Iris pigment epithelial cell (primary cell): ENCODE measurements around the gene MS4A15.
"Not testable (repeated sequence)": the region's sequence is repeated elsewhere in the genome, so short reads cannot be mapped to it uniquely, and the experiment has no call there.

Experiments used
- DNase-seq: peaks from one replicate; pipeline ENCODE4 v3.0.0-alpha.2; 2011; ENCODE audit warnings: low read depth

Gene MS4A15

DNA sequence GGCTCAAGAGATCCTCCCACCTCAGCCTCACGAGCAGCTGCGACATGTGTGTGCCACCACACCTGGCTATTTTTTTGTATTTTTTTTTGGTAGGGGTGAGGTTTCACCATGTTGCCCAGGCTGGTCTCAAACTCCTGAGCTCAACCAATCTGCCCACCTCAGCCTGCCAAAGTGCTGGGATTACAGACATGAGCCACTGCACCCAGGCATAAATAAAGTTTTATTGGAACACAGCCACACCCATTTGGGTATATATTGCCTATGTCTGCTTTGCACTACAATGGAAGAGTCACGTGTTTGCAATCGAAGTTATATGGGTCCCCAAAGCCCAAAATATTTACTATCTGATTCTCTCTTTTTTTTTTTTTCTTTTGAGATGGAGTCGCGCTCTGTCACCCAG, 1.8 kb upstream of the MS4A15 start:
- DNase-seq = no peak

DNA sequence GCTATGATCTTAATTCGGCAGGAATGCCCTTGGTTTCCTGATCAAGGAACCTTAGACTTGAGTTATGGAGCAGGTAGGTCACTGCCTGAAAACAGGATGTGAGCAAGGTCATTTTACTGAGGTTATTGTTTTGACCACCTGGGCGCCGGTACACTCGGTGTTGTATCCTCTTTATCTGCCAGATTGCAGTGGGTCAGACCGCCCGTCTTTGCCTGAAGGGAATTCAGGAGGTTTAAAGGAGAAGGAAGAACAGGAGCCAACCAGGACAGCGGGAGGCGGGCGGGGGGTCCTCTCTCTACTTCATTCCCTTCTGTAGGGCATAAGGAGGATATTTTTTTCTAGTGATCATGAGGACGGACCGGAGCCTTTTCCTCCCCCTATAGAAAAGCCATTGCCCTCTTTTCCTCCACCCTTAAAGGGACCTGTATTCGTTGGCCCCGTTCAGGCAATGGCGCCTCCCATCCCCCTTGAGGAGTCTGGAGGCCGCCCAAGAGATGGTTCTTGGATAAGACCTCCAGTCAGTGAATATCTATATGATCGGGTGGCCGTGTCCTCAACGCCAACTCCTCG, 649 bp downstream of the MS4A15 start:
- no peak for DNase-seq

DNA sequence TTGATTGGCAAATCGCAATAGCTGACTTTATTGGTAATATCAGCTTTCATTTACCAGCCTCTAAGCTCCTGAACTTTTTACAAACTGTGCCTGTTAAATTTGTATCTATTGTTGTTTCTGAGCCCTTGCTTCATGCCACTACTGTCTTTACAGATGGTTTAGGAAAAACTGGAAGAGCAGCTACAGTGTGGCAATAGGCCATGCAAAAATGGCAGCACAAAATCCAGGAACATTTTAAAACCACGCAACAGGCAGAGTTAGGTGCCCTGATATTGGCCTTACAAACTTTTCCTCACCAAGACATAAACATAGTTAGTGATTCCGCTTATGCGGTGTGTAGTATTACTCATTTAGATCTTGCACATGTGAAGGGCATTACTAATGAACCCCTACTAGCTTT, 2.0 kb downstream of the MS4A15 start:
- DNase-seq = not testable (repeated sequence)

DNA sequence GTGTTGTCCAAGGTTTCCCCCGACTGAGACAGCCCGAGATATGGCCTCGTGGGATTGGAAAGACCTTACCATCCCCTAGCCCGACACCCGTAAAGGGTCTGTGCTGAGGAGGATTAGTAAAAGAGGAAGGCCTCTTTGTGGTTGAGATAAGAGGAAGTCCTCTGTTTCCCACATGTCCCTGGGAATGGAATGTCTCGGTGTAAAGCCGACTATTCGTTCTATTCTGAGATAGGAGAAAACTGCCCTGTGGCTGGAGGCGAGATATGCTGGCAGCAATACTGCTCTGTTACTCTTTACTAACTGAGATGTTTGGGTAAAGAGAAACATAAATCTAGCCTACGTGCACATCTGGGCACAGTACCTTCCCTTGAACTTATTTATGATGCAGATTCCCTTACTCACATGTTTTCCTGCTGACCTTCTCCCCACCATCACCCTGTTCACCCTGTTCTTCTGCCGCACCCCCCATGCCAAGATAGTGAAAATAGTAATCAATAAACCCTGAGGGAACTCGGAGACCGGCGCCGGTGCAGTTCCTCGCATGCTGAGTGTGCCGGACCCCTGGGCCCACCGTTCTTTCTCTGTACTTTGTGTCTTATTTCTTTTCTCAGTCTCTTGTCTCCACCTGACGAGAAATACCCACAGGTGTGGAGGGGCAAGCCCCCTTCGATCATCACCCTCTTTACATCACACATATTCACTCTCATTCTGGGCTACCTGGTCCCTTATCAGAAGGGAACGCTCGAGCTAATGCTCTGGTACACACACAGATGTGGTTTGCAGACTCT, 3.0 kb downstream of the MS4A15 start:
- not testable (repeated sequence) for DNase-seq

DNA sequence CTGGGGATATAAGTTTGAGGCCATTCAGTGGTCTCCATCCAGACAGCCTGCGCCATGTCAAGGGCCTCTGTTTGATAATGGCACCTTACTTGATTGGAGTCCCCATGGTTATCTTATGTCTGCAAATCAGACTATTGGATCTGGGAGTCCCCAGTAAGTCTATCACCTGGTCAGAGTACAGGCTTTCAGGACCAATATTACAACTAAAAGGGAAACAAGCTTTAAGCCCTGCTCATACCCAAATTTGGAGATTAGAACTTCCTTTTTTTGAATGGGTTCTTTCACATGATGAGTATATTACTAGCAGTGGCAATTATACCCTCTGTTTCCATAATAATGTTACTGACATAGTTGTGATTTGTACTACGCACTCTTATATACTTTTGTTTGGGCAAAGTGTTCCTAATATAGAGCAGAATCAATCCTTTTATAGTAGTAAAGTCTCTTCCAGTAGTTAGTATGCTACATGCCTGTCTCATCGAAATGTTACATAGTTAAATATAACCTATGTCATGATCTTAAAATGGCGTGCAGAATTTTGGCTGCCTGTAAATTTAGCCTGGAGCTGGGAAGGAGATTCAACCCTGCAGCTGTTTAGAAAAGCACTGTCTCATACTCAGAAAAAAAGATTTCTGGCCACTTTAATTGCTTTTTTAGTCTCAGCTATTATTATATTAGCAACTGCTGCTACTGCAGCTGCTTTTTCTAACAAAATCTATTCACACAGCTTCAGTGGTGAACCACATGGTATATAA, 4.9 kb downstream of the MS4A15 start:
- no peak for DNase-seq

DNA sequence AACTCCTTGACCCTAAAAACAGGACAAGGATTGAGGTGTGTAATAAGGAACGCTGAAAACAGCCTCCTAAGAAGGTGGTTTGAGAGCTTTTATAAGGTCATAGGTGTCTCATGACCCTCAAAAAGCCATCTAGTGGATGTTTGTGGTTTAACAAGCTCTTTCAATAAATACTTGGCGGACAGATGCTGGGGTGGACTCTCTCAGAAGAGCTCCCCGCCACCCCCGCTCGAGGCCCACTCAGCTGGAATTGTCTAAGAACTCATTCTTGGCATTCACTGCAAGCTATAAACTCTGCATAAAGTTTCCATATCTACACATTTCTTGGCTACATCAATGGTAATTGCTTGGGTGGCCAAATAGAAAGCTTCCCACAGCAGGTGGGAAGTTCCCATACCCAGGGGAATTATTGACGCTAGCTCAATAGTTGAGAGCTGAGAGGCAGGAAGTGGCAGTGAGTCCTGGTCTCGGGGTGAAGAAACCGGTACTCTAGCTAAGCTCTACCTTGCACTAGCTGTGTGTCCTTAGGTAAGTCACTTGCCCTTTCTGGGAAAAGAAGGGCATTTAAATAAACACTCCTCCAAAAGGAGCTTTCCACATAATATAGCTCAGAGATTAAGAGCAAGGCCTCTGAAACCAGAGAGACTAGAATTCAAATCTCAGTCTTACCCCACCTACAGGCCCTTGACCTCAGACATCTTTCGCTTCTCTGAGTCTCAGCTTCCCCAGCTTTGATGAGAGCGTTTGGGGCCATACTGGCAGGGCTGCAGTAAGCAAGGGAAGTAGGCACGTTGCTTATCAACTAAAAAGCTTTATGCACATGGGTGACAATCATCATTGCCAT, 6.4 kb downstream of the MS4A15 start:
- DNase-seq = no peak

DNA sequence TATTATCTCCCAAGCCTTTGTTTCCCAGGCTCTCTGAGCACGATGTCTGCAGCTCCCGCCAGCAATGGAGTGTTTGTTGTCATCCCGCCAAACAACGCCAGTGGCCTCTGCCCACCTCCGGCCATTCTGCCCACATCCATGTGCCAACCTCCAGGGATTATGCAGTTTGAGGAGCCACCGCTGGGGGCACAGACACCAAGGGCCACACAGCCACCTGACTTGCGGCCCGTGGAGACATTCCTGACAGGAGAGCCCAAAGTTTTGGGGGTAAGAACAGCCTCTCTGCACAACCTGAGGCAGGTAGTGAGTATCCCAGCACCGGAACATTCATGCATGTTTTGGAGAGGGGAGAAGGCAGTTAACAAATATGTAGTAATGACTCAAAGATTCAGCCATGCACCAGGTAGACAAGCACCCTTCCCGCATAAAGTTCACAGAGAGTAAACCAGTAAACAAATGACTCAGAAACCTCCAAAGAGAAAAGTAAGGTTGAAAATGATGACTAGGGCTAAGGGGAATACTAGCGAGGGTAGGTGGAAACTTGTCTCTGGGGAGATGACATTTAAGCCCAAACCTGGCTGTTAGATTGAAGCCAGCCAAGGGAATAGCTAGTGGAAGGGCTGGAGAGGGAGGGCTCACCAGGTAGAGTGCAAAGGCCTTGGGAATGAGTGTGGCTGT, 7.2 kb downstream of the MS4A15 start:
- no peak for DNase-seq

DNA sequence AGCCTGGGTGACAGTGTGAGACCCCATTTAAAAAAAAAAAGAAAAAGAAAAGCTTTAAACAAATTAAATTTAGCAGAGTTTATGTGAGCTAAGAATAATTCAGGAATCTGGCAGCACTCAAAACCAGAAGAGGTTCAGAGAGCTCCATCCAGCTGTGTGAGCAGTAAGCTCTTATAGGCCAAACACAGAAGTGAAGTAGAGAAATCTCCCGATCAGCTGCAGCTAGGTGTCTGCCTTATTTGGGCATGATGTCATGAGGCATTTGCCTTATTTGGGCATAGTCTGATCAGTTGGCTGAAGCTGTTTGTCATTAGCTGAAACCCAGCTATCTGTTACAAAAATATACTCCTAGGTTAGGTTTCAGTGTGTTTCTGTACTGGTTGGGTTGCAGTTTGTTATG, 8.2 kb downstream of the MS4A15 start:
- no peak for DNase-seq

DNA sequence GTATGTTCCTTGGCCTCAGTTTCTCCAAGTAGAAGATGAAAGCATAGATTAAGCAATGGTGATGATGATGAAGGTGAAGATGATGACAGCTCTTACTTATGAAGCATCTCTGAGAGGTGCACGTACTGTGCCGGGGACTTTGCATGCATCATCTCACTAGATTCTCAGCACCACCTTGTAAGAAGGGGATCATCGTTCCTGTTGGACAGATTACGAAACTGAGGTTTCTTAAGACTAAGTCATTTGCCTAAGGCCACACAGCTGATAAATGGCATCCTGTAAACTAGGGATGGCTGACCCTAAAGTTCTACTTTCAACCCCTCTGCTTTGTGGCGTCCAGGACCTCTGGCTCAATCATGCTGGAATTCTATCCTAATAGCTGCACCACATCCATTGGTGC, 8.7 kb downstream of the MS4A15 start:
- no peak for DNase-seq

DNA sequence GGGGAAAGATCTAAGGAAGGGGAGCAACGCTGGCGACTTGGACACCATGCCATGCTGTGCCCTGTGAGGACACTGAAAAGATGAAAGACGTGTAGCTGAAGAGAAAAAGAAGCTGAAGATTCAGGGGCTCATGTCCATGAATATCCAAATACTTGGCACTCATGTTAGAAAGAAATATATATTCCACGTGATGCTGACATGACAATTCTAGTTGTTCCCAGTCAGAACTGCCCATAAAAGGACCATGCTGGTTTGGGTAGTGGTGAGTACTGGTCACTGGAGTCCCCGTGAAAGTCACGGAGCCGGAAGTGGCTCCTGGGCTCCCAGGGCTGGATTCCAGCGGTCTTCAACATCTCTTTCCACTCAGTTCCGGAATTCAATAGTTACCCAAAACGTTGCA, 9.9 kb downstream of the MS4A15 start:
- DNase-seq = no peak

DNA sequence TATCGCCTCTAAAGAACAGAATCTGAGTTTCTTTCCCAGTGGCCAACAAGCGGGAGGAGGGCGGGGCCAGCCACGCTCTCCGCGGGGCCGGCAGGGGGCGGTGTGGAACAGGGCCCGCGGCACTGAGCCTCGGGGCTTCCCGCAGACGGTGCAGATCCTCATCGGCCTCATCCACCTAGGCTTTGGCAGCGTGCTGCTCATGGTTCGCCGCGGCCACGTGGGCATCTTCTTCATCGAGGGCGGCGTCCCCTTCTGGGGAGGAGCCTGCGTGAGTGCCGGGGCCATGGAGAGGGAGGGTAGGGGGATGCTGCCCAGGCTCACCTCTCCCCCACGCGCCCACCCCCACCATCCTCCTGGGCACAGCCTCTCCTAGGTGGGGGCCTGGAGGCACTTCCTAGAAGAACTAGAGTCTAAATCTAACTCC, 10.7 kb downstream of the MS4A15 start:
- no peak for DNase-seq

DNA sequence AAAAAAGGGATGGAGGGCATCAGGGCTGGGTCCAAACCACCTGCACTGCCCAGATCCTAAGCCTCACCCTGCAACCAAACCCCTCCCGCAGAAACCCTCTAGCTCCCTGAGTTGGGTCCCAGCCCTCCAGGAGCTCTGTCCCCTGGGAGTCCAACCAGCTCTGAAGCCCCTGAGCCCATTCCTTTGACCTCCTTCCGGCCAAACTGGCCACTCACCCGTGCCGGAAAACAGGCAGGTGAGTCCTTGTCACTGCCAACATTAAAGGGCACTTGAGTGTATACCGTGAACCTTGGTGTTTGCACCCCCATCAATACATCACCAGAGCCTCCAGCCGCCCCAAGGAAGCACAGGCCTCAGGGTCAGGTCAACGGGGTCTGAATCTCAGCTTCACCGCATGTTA, 11.5 kb downstream of the MS4A15 start:
- no peak for DNase-seq

DNA sequence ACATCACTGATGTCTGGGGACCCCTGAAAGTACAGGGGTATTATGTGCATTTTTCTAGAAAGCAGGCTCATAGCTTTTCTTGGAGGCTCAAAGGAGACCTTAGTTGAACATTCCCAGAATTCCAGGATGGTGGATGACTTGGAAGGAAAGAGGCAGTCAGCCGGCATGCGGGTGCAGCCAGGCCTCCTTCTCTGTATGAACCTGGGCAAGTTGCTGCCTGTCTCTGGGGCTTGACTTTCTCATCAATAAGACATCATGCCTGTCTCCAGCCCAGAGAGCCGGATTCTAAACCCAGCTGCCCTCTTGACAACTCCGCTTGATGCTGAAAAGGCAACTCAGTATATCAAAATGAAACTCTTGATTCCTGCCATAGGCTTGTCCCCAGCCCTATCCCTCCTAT, 12.6 kb downstream of the MS4A15 start:
- no peak for DNase-seq

DNA sequence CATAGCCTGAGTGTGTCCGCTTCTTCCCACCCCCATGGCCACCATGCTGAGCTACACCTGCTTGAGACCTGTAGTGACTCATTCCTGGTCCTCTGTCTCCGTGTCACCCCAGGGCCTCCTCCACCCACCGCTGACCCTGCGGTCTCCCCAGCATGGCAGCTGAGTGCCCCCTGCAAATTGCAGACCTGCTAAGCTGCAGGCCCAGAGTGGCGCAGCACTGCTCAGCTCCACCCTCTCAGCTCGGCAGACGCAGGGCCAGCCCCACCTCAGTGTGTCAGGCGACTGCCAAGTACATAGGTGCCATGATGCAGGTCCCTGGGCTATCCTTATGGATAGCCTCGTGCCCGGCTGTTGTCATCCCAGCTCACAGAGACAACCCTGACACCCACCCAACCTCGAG, 13.1 kb downstream of the MS4A15 start:
- no peak for DNase-seq

DNA sequence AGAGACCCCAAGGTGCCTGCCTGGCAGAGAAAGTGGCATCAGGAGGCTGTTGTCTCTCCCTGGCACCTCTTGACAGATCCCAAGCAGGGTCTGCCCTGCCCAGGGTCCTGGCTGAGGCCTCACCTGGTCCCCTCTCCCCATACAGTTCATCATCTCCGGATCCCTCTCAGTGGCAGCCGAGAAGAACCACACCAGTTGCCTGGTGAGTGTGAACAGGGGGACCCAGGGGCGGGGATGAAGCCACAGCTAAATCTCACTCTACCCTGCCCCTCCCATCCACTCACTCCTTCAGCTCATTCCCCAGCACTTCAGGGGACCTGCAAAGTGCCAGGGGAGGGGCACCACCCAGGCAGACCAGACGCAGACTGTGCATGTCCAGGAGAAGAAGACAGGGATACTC, 14.5 kb downstream of the MS4A15 start:
- no peak for DNase-seq

DNA sequence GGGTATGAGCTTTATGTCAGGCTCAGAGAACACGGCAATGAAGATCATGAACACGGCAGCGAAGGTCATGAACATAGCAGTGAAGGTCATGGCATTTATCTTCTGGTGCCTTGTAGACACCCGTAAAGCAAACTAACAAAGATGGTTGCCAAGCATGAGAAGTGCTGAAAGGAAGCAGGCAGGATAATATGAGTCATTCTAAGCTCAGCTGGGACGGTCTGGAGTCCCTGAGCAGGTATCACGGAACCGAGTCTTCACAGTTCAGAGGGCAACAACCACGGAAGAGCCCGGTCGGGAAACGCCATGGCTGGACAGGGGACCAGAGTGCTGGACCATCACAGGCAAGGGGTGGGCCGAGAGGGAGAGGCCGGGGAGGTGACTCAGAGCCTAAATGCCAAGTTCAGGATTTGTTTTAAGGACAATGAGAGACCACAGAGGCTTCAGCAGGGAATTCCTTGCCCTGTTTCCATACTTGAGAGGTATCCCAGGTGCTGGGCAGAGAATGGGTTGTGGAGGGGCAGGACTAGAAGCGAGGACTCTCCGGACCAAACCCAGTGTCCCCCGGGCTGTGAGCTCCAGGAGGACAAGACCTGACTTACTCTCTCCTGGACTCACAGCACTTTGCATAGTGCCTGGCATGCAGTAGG, 15.3 kb downstream of the MS4A15 start:
- DNase-seq = peak; percentile 18

DNA sequence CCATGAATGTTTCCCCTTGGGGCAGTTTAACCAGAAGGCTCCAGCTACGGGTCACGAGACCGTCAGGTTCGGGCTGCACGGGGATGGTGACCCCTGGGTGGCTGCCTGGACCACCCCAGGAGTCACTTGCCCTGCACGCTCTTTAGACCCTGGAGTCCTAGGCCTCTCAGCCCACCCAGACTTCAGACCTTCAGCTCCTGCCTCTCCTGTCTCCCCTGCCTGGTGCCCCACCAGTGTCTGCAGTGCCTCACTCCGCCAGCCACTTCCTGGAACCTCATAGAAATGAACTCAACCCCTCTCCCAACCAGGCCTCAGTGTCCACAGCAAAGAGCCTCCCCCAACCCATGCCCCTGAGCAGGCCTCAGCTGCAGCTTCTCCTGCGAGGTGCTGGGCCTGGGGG, 16.0 kb downstream of the MS4A15 start:
- no peak for DNase-seq

DNA sequence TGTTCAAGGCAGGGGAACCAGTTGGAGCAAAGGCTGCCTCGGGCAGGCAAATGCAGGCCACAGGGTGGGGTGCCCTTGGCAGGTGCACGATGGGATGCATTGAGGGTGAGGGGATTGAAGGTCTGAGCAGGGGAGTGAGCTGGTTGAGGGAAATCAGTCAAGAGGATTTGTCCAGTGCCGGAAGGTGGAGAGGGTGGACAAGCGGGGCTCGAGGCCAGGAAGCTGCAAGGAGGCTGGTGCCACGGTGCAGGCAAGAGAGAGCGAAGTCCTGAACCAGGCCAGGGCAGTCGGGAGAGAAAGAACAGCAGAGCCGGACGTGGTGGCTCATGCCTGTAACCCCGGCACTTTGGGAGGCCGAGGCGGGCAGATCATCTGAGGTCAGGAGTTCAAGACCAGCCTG, 18.1 kb downstream of the MS4A15 start:
- DNase-seq = no peak

DNA sequence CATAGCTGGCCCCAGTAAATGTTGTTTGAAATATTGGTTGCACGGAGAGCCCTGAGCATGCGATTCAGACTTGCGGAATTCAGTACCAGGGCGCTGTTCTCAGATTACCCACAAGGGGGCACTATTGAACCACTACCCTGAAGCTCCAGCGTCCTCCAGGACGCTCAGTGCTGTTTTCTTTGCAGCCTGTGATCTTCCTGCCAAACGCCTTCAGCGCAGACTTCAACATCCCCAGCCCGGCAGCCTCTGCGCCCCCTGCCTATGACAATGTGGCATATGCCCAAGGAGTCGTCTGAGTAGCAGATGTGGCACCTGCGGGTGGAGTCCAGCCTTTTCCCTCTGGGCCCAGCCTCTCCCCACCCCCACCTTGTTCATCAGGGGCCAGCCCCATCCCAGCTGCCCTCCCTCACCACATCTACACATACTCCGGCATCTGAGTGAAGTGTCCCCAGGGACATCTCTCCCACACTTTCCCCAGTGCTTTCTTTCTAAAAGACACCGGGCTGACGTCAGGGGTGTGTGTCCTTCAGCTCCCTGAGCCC, 18.8 kb downstream of the MS4A15 start:
- peak; percentile 88 for DNase-seq

DNA sequence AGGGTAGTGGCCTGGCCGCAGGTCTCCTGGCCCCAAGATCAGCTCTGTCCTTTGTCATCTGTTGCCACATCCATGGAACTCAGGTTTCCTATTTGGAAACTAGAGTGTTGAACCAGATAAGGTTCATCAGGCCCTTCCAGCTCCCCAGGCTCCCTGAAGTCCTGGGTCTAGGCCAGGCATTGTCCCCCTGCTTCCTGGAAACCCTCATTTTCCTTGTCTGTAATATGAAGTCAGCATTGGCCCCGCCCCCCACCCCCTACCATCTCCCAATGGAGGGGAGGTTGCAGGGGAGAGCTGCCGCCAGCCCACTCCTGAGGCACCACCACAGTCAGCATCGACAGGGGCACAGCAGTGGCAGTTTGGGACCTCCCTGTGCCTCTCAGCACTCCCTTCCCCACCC, 19.5 kb downstream of the MS4A15 start:
- DNase-seq = no peak

DNA sequence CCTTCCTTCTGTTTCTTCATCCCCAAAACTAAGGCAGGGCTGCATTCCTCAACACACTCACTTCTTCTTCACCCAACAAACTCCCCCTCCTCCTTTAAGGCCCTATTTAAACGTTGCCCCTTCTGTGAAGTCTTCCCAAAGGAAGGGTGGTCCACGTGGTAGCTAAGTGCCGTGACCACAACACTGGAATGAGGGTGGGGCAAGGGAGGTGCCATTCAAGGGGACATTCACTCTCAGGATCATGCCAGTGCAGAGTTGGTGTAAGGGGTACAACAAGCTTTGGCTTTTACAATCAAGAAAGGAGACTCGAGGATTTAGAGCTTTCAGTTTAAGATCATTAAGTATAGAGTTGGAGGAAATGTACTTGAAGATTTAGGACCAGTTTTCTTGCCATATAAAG, 20.4 kb downstream of the MS4A15 start:
- DNase-seq = no peak
